AG09319 (cell line): Measurements from ENCODE around the gene TNFRSF13B.
"Not testable (repeated sequence)": the region's sequence is repeated elsewhere in the genome, so short reads cannot be mapped to it uniquely, and the experiment has no call there.

Source experiments
- DNase-seq: peaks from one replicate; pipeline ENCODE4 v3.0.0-alpha.2; 2010; ENCODE audit warnings: low read depth; ENCODE audit errors: extremely low read depth
- CTCF ChIP-seq: IDR thresholded peaks from 2 replicates; pipeline ENCODE4 v1.5.1; 2011; ENCODE audit warnings: low read depth, mild to moderate bottlenecking, inconsistent platforms, low read length, moderate library complexity

Gene TNFRSF13B

DNA sequence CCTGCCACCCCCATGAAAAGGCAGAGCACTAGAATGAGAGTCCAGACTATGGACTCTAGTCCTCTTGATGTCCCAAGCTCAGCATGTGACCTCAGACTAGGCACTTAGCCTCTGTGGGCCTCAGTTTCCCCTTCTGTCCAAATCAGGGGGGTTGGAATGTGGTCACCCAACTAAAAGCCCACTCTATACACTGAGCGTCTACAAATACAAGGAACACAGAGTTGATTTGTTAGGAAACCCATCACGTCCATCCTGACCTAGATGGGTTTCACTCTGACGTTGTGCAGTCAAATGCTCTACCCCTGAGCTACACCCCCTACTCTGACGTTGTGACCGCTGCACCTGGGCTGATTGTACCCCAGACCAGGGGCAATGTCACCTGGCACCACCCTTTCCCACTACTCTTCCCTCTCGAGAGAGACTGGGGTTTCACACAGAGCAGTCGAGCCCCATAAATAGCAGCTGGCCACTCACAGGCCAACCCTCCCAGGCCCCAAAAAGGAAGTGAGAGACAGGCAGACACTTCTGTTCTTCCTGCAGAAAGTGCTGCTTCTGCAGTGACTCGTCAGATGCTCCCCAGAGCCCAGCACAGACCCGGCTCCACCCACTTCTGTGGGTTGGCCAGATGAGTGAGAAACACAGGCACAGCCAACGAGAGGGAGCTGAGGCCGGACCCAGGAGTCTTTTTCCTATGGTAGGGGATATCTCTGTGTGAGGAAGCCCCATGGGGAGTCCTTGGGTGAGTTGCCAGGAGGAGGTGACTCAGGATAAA, 16.1 kb upstream of the TNFRSF13B start:
- no peak for DNase-seq
- no peak for TF ChIP-seq CTCF

DNA sequence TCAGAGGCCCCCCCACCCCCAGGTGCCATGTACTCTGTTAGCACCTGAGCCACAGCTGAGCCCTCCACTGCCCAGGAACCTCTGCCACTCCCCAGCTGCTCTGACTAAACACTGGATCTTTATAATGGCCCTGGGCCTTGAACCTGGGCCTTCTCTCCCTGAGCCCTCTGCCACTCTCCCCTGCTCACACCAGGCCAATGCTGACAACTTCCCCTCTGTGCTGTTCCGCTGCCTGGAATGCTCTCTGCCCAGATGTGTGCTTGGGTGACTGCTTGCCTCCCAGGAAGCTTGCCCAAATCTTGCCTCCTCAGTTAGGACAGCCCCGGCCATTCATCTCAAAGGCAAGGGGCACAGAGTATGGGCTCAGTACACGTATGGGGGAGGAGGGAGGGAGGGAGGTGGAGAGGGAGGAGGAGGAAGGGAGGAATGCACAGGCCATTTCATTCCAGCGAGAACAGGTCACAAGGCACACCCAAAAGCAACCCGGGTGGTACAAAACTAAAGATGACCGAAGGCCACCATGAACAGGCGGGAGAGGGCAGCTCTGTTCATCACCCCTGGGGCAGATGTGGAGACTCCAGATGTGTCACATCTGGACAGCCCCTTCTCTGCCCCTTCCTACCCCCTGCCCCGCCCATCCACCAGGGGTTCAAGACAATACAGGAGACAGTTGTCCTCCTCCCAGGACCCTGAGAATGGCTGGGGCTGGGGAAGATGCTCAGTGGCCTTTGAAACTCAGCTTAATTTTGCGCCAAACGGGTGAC, 15.3 kb upstream of the TNFRSF13B start:
- TF ChIP-seq CTCF: no peak
- DNase-seq: no peak

DNA sequence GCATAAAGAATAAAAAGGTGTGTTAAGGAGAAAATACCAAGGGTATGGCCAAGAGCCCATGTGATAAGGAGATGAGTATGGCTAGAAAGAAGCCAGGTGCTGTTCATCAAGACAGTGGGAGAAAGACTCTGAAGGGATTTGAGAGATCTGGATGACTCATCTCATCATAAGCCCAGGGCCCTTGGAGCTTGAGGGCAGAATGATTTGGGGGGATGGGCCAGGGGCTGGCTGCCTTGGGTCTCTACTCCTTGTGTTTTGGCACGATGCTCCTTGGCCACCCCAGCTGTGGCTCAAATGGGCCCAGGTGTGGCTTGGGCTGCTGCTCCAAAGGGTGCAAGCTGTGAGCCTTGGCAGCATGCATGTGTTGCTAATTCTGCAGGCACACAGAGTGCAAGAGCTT, 14.5 kb upstream of the TNFRSF13B start:
- TF ChIP-seq CTCF: no peak
- DNase-seq: no peak

DNA sequence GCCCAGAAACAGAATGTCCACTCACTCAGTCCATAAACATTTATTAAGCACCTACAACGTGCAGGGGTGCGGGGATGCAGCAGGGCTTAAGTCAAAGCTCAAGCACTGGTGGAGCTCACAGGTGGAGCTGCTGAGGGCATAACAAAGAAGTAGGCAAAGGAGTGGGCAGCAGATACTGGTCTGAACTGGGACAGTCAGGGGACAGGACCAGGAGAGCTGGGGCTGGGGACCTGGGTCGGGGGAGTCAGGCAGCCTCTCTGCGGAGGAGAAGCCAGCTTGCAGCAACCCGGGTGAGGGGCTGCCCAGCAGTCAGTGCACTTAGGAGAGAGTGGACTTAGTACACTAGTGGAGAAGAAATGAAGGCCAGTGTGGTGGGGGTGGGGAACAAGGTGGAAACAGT, 10.0 kb upstream of the TNFRSF13B start:
- no peak for DNase-seq

DNA sequence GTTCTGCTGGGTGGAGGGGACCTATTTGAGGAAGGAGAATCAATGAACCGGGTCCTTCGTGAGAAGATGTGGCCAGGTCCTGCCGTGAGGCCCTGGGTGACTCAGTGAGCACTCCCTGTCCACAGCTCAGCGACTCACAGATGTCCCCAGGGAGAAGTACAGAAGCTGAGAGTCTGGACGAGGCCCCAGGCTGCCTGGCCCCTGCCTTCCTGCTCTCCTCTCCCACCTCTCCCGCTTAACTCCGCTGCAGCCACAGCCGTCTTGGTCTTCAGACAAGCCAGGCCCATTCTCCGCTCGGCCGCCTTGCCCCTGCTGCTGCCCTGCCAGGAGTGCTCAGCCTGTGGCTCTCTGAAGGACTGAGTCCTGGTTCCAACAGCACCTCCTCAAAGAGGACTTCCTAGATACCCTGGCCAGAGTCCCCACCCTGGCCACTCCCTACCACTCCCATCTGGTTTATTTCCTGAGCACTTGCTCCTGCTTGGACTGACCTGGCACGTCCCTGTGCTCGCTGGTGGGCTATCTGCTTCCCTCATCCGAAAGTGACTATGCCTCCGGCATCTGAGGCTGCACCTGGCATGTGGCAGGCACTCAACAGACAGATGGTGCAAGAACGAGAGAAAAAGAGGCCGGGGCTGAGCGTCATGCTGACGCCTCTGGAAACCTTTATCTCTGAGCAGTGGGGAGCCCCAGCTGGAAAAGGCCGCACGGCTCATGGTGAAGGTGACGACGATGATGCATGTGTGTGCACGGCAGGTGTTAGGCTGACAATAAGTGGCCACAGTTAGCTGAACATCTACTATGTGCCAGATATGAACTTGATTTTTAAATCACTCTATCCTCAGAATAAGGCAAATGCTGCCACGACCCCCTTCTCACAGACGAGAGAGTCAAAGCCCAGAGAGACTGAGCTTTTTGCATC, 9.2 kb upstream of the TNFRSF13B start:
- DNase-seq: no peak
- TF ChIP-seq CTCF: no peak

More for the DNA sequence above, 10.0 kb upstream of the TNFRSF13B start:
- no peak for TF ChIP-seq CTCF

- no peak for DNase-seq
Measured at GRCh38 chr17:16980061-16980460, 8.1 kb upstream of the TNFRSF13B start.

DNA sequence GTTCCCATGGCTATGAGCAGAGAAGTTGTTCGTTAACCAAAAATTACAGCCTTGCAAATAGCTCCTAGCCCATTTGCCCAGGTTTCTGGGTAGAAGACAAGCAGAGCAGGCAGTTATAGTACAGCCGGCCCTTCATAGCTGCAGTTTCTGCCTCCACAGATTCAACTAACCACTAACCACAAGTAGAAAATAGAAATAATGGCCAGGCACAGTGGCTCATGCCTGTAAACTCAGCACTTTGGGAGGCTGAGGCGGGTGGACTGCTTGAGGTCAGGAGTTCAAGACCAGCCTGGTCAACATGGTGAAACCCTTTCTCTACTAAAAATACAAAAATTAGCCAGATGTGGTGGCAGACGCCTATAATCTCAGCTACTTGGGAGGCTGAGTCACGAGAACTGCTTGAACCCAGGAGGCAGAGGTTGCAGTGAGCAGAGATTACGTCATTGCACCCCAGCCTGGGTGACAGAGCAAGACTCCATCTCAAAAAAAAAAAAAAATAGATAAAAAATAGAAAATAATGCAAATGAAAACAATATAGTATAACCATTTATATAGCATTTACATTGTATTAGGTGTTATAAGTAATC, 7.4 kb upstream of the TNFRSF13B start:
- not testable (repeated sequence) for DNase-seq

More at GRCh38 chr17:16980061-16980460, 8.1 kb upstream of the TNFRSF13B start:
- no peak for TF ChIP-seq CTCF
